Erythroblast (primary cell): ENCODE measurements around the gene THADA.

Source experiments
- GATA1 ChIP-seq: IDR thresholded peaks from 2 replicates; pipeline ENCODE4 v1.6.1; 2011; ENCODE audit warnings: low read depth, mild to moderate bottlenecking, control low read depth, low read length, moderate library complexity
- POLR2A ChIP-seq: IDR thresholded peaks from 2 replicates; pipeline ENCODE4 v1.6.1; 2011; ENCODE audit warnings: mild to moderate bottlenecking, low read length

DNA sequence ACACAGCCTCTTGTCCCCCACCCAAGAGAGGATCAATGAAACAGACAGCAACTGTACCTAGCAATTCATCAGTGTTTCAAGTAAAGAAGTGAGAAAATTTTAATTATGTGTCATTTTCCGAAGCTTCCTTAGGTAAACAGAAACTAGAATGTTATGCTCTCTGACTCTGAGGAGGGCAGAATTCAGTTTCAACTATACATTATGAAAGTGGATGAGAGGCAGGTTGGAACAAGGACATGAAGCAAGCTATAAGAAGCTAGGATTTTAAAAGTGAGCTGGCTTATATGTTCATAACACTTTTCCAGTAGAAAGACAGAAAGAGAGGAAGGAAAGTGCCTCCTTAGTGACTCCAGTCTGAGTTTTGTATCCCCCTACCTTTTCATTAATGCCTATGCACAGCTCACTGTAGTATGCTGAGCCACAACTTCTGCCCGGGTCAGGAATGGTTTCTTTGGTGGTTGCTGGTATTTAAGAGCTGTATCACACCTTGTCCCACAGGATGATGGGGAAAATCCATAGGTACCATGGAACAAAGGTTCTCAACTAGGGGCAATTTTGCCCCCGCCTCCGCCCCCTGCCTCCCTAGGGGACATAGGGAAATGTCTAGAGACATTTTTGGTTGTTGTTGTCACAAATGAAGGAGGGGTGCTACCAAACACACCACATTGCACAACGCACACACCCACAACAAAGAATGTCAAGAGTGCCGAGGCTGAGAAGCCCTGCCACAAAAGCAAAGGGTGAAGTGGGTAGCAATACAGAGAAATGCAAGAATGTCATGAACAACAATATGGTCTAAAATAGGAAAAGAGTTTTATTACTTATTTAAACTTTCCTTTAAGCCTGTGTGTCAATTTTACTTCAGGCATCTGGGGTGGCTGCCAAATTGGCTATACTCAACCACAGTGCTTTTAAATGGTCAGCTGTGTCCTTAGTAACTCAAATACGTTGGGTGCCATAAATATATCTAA is 208.5 kb downstream of the THADA start:
- no peak for TF ChIP-seq POLR2A
- TF ChIP-seq GATA1 = no peak
